Endodermal cell (in vitro differentiated cells): ENCODE measurements around the gene CIBAR2. TPM values are rescaled to one million over a fixed set of nuclear protein-coding genes. Genes with fewer than 3 reads are reported as not detected.

Source experiments
- DNase-seq: peaks from one replicate; pipeline ENCODE4 v3.0.0-alpha.2; 2017
- H3K27ac ChIP-seq: 2 replicates; pipeline ENCODE4 v1.5.1; 2013; ENCODE audit warnings: mild to moderate bottlenecking, low read depth, low read length, moderate library complexity
- H3K27me3 ChIP-seq: 2 replicates; pipeline ENCODE4 v1.6.1; 2013; ENCODE audit warnings: mild to moderate bottlenecking, low read length, moderate library complexity; ENCODE audit not compliant: insufficient read depth, control insufficient read depth, poor library complexity, severe bottlenecking
- H3K36me3 ChIP-seq: 2 replicates; pipeline ENCODE4 v1.7.0; 2013; ENCODE audit warnings: mild to moderate bottlenecking, low read length, moderate library complexity; ENCODE audit not compliant: control insufficient read depth, insufficient read depth
- H3K4me1 ChIP-seq: one replicate; pipeline ENCODE4 v1.7.0; 2013; ENCODE audit warnings: low read length; ENCODE audit not compliant: control insufficient read depth, insufficient read depth
- H3K4me3 ChIP-seq: 2 replicates; pipeline ENCODE4 v1.5.1; 2013; ENCODE audit warnings: mild to moderate bottlenecking, low read length, moderate library complexity
- H3K9ac ChIP-seq: 2 replicates; pipeline ENCODE4 v1.6.1; 2013; ENCODE audit warnings: mild to moderate bottlenecking, low read length, moderate library complexity; ENCODE audit not compliant: poor library complexity, severe bottlenecking; ENCODE audit errors: extremely low read depth
- H3K9me3 ChIP-seq: 2 replicates; pipeline ENCODE4 v1.6.1; 2013; ENCODE audit warnings: mild to moderate bottlenecking, low read length, moderate library complexity; ENCODE audit not compliant: control insufficient read depth
- H3K27ac Mint-ChIP-seq: 2 replicates; pipeline ENCODE4 v1.8.0; 2020; ENCODE audit warnings: mixed read lengths
- H3K27me3 Mint-ChIP-seq: 2 replicates; pipeline ENCODE4 v1.8.0; 2021; ENCODE audit warnings: mild to moderate bottlenecking, mixed read lengths; ENCODE audit not compliant: insufficient read depth
- H3K36me3 Mint-ChIP-seq: 2 replicates; pipeline ENCODE4 v1.8.0; 2020; ENCODE audit warnings: low read depth, mixed read lengths
- H3K4me1 Mint-ChIP-seq: 2 replicates; pipeline ENCODE4 v1.8.0; 2020; ENCODE audit warnings: mixed read lengths
- H3K4me3 Mint-ChIP-seq: 2 replicates; pipeline ENCODE4 v1.8.0; 2020; ENCODE audit warnings: mild to moderate bottlenecking, moderate library complexity, mixed read lengths
- H3K9me3 Mint-ChIP-seq: 2 replicates; pipeline ENCODE4 v1.8.0; 2020; ENCODE audit warnings: mild to moderate bottlenecking, mixed read lengths
- WGBS, 2 experiments: methylation state at CpG; one replicate each; pipeline versions ENCODE4 v1.1.5 to v1.1.7; 2013; ENCODE audit warnings: missing lambda C conversion rate in 2 of 2, mixed read lengths in 1 of 2; ENCODE audit not compliant: insufficient coverage in 1 of 2, insufficient read length in 1 of 2; 5-methylcytosine and 5-hydroxymethylcytosine counted together
- total RNA-seq, 2 donors: library from RNA; stranded (reverse); fragmentation: NEBNext Ultra II Directional in 1 of 2; extraction: Animal tissue kit (Norgen Biotek cat#: 25700) in 1 of 2; gene quantifications; 2 replicates in 1 of 2; 3 replicates in 1 of 2; pipeline ENCODE4 v1.2.1, GENCODE V29; 2021
- TF ChIP-seq, protein P1 (sequence below): fragments of 200-600 bp; sonication (generic); conservative IDR thresholded peaks from 2 replicates; pipeline ENCODE4 v1.5.0; 2021; ENCODE audit warnings: antibody characterized with exemption, mild to moderate bottlenecking

The CIBAR2 gene
- total RNA-seq, 2 donors from 2014 or later = not detected

DNA sequence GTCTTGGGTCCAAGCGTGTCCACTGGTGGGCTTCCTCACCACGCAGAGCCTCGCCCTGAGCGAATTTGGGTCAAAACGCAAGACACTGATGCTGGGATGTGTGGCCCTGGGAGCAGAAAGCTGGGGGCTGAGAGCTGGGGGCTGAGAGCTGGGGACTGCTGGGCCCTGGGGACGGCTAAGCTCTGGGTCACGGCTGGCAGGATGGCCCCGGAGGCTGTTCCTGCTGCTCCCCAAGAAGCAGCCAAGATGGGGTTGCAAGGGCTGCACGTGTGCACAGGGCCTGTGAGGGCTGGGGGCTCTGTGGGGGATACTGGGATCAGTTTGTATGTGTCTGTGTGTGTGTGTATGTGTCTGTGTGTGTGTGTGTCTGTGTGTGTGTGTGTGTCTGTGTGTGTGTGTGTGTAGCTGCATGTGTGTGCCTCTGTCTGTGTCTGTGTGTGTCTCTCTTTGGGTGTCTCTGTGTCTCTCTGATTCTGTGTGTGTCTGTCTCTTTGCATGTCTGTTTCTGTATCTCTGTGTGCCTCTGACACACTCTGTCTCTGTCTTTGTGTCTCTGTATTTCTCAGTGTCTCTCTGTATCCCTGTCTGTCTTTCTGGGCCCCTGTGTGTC lies 38.2 kb upstream of the CIBAR2 start:
- no peak overlapping the region for H3K4me3 ChIP-seq
- H3K27me3 Mint-ChIP-seq = peaks cover 4% of the 10 kb centered on the region
- TF ChIP-seq, protein P1, sequence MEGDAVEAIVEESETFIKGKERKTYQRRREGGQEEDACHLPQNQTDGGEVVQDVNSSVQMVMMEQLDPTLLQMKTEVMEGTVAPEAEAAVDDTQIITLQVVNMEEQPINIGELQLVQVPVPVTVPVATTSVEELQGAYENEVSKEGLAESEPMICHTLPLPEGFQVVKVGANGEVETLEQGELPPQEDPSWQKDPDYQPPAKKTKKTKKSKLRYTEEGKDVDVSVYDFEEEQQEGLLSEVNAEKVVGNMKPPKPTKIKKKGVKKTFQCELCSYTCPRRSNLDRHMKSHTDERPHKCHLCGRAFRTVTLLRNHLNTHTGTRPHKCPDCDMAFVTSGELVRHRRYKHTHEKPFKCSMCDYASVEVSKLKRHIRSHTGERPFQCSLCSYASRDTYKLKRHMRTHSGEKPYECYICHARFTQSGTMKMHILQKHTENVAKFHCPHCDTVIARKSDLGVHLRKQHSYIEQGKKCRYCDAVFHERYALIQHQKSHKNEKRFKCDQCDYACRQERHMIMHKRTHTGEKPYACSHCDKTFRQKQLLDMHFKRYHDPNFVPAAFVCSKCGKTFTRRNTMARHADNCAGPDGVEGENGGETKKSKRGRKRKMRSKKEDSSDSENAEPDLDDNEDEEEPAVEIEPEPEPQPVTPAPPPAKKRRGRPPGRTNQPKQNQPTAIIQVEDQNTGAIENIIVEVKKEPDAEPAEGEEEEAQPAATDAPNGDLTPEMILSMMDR = no peak
- no peaks in the 10 kb centered on the region for H3K36me3 Mint-ChIP-seq
- H3K27ac ChIP-seq = no peak overlapping the region
- H3K4me1 ChIP-seq = peaks cover 9% of the 10 kb centered on the region
- WGBS, 2 experiments = 87 to 91% methylated on average over 5 to 9 of the region's 9 CpGs
- DNase-seq = no peak
- H3K9me3 Mint-ChIP-seq = no peaks in the 10 kb centered on the region
- H3K9ac ChIP-seq = no peak overlapping the region
- no peaks in the 10 kb centered on the region for H3K27me3 ChIP-seq
- H3K4me1 Mint-ChIP-seq = peaks cover 7% of the 10 kb centered on the region
- H3K9me3 ChIP-seq = no peaks in the 10 kb centered on the region
- H3K27ac Mint-ChIP-seq = no peak overlapping the region
- H3K36me3 ChIP-seq = no peaks in the 10 kb centered on the region
- H3K4me3 Mint-ChIP-seq = no peak overlapping the region

DNA sequence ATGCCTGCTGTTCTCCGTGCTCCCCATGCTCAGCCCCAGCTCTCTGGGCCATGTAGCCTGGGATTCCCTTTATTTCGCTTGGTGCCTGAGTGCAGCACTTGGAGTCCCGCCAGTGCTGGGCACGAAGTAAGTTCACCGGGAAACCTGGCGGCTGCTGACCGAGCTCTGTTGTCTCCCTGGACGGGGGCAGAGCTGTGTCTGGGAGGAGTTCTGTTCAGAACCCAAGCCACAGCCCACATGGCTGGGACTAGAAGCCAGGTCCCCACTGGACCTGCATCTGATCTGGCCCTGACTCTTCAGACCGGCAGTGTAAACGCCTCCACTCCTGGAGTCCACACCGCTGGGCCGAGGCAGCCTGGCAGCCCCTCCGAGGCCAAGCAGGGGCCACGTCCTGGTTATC lies 37.5 kb upstream of the CIBAR2 start:
- no peaks in the 10 kb centered on the region for H3K27me3 ChIP-seq
- Mint-ChIP-seq H3K36me3 (no peaks in the 10 kb centered on the region), H3K27ac (no peak overlapping the region), H3K4me3 (no peak overlapping the region), H3K9me3 (no peaks in the 10 kb centered on the region), H3K27me3 (peaks cover 4% of the 10 kb centered on the region), H3K4me1 (peaks cover 7% of the 10 kb centered on the region)
- H3K9me3 ChIP-seq = no peaks in the 10 kb centered on the region
- TF ChIP-seq, protein P1 = no peak
- no peak overlapping the region for H3K27ac ChIP-seq
- no peaks in the 10 kb centered on the region for H3K36me3 ChIP-seq
- 91 to 98% methylated on average over 8 to 14 of the region's 14 CpGs for WGBS, 2 experiments
- H3K9ac ChIP-seq = no peak overlapping the region
- DNase-seq = no peak
- H3K4me3 ChIP-seq = no peak overlapping the region
- peaks cover 9% of the 10 kb centered on the region for H3K4me1 ChIP-seq

- H3K36me3 ChIP-seq = no peaks in the 10 kb centered on the region
- H3K27ac ChIP-seq = no peak overlapping the region
- H3K4me1 Mint-ChIP-seq = peaks cover 8% of the 10 kb centered on the region
- 84 to 87% methylated on average over 9 of the region's 9 CpGs for WGBS, 2 experiments
- peaks cover 4% of the 10 kb centered on the region for H3K27me3 Mint-ChIP-seq
- no peaks in the 10 kb centered on the region for H3K27me3 ChIP-seq
- no peak overlapping the region for H3K9ac ChIP-seq
- peaks cover 9% of the 10 kb centered on the region for H3K4me1 ChIP-seq
- TF ChIP-seq, protein P1 = no peak
- H3K9me3 ChIP-seq = no peaks in the 10 kb centered on the region
- H3K27ac Mint-ChIP-seq = no peak overlapping the region
- H3K4me3 ChIP-seq = no peak overlapping the region
- no peaks in the 10 kb centered on the region for H3K36me3 Mint-ChIP-seq
- no peak overlapping the region for H3K4me3 Mint-ChIP-seq
- no peaks in the 10 kb centered on the region for H3K9me3 Mint-ChIP-seq
- no peak for DNase-seq
Measured at GRCh38 chr16:85148931-85149330, 36.7 kb upstream of the CIBAR2 start.
